Keratinocyte (primary cell): ENCODE results near the gene KRT73. TPM values are rescaled to one million over a fixed set of nuclear protein-coding genes. Genes with fewer than 3 reads are reported as not detected.

ENCODE experiments used
- DNase-seq: peaks from one replicate; pipeline ENCODE4 v3.0.0-alpha.2; 2011; ENCODE audit warnings: low read depth, missing footprints, low spot score
- FAIRE-seq: peaks from 2 replicates; lab custom pipeline; 2011; peaks lifted over from hg19 to GRCh38; lab: Jason Lieb, UNC
- H2AFZ ChIP-seq: 2 replicates; pipeline ENCODE4 v1.6.0; 2012; ENCODE audit warnings: low read length, control low read depth, inconsistent platforms; ENCODE audit not compliant: control insufficient read depth
- H3K27ac ChIP-seq: 2 replicates; pipeline ENCODE4 v1.5.1; 2011; ENCODE audit warnings: low read length; ENCODE audit not compliant: control insufficient read depth, insufficient read depth
- H3K27me3 ChIP-seq: 3 replicates; pipeline ENCODE4 v1.6.0; 2011; ENCODE audit warnings: low read length; ENCODE audit not compliant: control insufficient read depth, insufficient read depth; ENCODE audit errors: extremely low read depth
- H3K36me3 ChIP-seq, 2 experiments: 2 replicates in 1 of 2; 3 replicates in 1 of 2; pipeline ENCODE4 v1.5.1; 2011; ENCODE audit warnings: low read length in 2 of 2, mild to moderate bottlenecking in 1 of 2; ENCODE audit not compliant: control insufficient read depth in 2 of 2, insufficient read depth in 2 of 2; ENCODE audit errors: extremely low read depth in 1 of 2
- H3K4me1 ChIP-seq: 3 replicates; pipeline ENCODE4 v1.5.1; 2011; ENCODE audit warnings: low read length; ENCODE audit not compliant: control insufficient read depth, insufficient read depth; ENCODE audit errors: extremely low read depth
- H3K4me2 ChIP-seq: 3 replicates; pipeline ENCODE4 v1.6.0; 2011; ENCODE audit warnings: low read depth, low read length; ENCODE audit not compliant: control insufficient read depth, insufficient read depth; ENCODE audit errors: extremely low read depth
- H3K4me3 ChIP-seq, 3 experiments: fragments of 200-600 bp in 1 of 3; sonication (generic) in 1 of 3; 2 replicates in 2 of 3; 3 replicates in 1 of 3; pipeline ENCODE4 v1.5.1; 2011 to 2016; ENCODE audit warnings: low read length in 3 of 3, mild to moderate bottlenecking in 3 of 3, control low read depth in 2 of 3, inconsistent platforms in 1 of 3, low read depth in 1 of 3, mixed read lengths in 1 of 3, mixed run types in 1 of 3, moderate library complexity in 1 of 3; ENCODE audit not compliant: control insufficient read depth in 2 of 3, insufficient read depth in 2 of 3; ENCODE audit errors: extremely low read depth in 1 of 3
- H3K79me2 ChIP-seq: 2 replicates; pipeline ENCODE4 v1.6.0; 2012; ENCODE audit warnings: low read length; ENCODE audit not compliant: control insufficient read depth, insufficient read depth
- H3K9ac ChIP-seq: 3 replicates; pipeline ENCODE4 v1.6.0; 2011; ENCODE audit warnings: low read length; ENCODE audit not compliant: control insufficient read depth, insufficient read depth; ENCODE audit errors: extremely low read depth
- H3K9me1 ChIP-seq: 3 replicates; pipeline ENCODE4 v1.6.0; 2011; ENCODE audit warnings: low read length; ENCODE audit not compliant: control insufficient read depth, insufficient read depth; ENCODE audit errors: extremely low read depth
- H3K9me3 ChIP-seq: 2 replicates; pipeline ENCODE4 v1.5.1; 2012; ENCODE audit warnings: low read depth, low read length; ENCODE audit not compliant: control insufficient read depth
- H4K20me1 ChIP-seq: 3 replicates; pipeline ENCODE4 v1.6.0; 2011; ENCODE audit warnings: low read length; ENCODE audit not compliant: control insufficient read depth, insufficient read depth; ENCODE audit errors: extremely low read depth
- EZH2 ChIP-seq: IDR thresholded peaks from one replicate; pipeline ENCODE4 v1.6.1; 2012; ENCODE audit warnings: inconsistent platforms, mild to moderate bottlenecking, low read length, moderate library complexity
- dilution Hi-C: fragments of 300-500 bp; cut with MboI; formaldehyde crosslinking; loops from one replicate; pipeline ENCODE4 v1.7.0; 2020; ENCODE audit warnings: low sequenced_read_pairs; ENCODE audit not compliant: extremely low pct_ligation_motif_present
- polyA plus RNA-seq, 5 experiments: library from polyadenylated mRNA; depleted of rRNA in 3 of 5; stranded (reverse) in 3 of 5; stranded (forward) in 1 of 5; unstranded in 1 of 5; fragments of >200 nt; gene quantifications; 1 replicate in 1 of 5; 2 replicates in 3 of 5; 3 replicates in 1 of 5; pipeline versions ENCODE4 v1.2.1 to v1.2.3, GENCODE V29; 2011 to 2012; ENCODE audit warnings: missing spikeins in 2 of 5, low read depth in 1 of 5, low replicate concordance in 1 of 5
- TF ChIP-seq, protein P1 (sequence below), 3 experiments: IDR thresholded peaks in 1 of 3; conservative IDR thresholded peaks in 1 of 3; optimal IDR thresholded peaks in 1 of 3; 2 replicates in 2 of 3; 3 replicates in 1 of 3; pipeline versions ENCODE3 to v1.5.1; 2011; ENCODE audit warnings: low read length in 3 of 3, mild to moderate bottlenecking in 3 of 3, moderate library complexity in 2 of 3, control low read depth in 1 of 3, inconsistent platforms in 1 of 3; ENCODE audit not compliant: insufficient read depth in 2 of 3; ENCODE audit errors: extremely low read depth in 1 of 3

KRT73 gene
- polyA plus RNA-seq, 1 donor (not counting 4 experiments of a cell fraction or from before 2014, with no cell fraction given): 0.03 TPM

GRCh38 chr12:52622349-52622748, 4.0 kb upstream of the KRT73 start:
- Histone ChIP-seq H3K27ac (no peak overlapping the region), H3K9me3 (no peaks in the 10 kb centered on the region), H2AFZ (no peak overlapping the region), H3K4me3 (no peak overlapping the region), H3K27me3 (peaks cover 15% of the 10 kb centered on the region), H4K20me1 (no peaks in the 10 kb centered on the region), H3K4me1 (no peaks in the 10 kb centered on the region), H3K79me2 (no peaks in the 10 kb centered on the region), H3K9me1 (no peaks in the 10 kb centered on the region), H3K4me2 (no peak overlapping the region), H3K9ac (no peak overlapping the region), H3K36me3 (no peaks in the 10 kb centered on the region)
- DNase-seq (no peak), FAIRE-seq (no peak)
- TF ChIP-seq, protein P1, sequence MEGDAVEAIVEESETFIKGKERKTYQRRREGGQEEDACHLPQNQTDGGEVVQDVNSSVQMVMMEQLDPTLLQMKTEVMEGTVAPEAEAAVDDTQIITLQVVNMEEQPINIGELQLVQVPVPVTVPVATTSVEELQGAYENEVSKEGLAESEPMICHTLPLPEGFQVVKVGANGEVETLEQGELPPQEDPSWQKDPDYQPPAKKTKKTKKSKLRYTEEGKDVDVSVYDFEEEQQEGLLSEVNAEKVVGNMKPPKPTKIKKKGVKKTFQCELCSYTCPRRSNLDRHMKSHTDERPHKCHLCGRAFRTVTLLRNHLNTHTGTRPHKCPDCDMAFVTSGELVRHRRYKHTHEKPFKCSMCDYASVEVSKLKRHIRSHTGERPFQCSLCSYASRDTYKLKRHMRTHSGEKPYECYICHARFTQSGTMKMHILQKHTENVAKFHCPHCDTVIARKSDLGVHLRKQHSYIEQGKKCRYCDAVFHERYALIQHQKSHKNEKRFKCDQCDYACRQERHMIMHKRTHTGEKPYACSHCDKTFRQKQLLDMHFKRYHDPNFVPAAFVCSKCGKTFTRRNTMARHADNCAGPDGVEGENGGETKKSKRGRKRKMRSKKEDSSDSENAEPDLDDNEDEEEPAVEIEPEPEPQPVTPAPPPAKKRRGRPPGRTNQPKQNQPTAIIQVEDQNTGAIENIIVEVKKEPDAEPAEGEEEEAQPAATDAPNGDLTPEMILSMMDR (optimal IDR thresholded peaks at IDR 0.05 in 1 of 3, IDR thresholded peaks at IDR 0.05 in 1 of 3, conservative IDR thresholded peaks at IDR 0.05 in 1 of 3; ENCODE audit: extremely low read depth in 1 of 3, insufficient read depth in 2 of 3, low read length in 3 of 3): no peak
- no peak for TF ChIP-seq EZH2
- dilution Hi-C loops: no loop called here

GRCh38 chr12:52618866-52619265, 507 bp upstream of the KRT73 start:
- no peak for FAIRE-seq
- H3K79me2 ChIP-seq: no peaks in the 10 kb centered on the region
- H3K4me2 ChIP-seq: no peak overlapping the region

More at GRCh38 chr12:52618866-52619265, 507 bp upstream of the KRT73 start:
- no peak for TF ChIP-seq EZH2
- TF ChIP-seq, protein P1 (optimal IDR thresholded peaks at IDR 0.05 in 1 of 3, IDR thresholded peaks at IDR 0.05 in 1 of 3, conservative IDR thresholded peaks at IDR 0.05 in 1 of 3; ENCODE audit: extremely low read depth in 1 of 3, insufficient read depth in 2 of 3, low read length in 3 of 3): no peak
- Histone ChIP-seq H3K36me3 (no peaks in the 10 kb centered on the region), H3K9ac (no peak overlapping the region), H3K9me3 (no peaks in the 10 kb centered on the region), H3K27ac (no peak overlapping the region), H2AFZ (no peak overlapping the region), H3K27me3 (peaks cover 14% of the 10 kb centered on the region), H3K4me3 (no peak overlapping the region), H3K4me1 (no peaks in the 10 kb centered on the region), H3K9me1 (no peaks in the 10 kb centered on the region), H4K20me1 (no peaks in the 10 kb centered on the region)
- no peak for DNase-seq
- dilution Hi-C loops: no loop called here
